NT2/D1 (cell line): ENCODE data around the gene ITPRIPL2.

Source experiments
- DNase-seq: peaks from one replicate; pipeline ENCODE4 v3.0.0-alpha.2; 2011; ENCODE audit warnings: low read depth, low spot score
- H3K27me3 ChIP-seq: 2 replicates; pipeline ENCODE4 v1.6.0; 2011; ENCODE audit warnings: mild to moderate bottlenecking; ENCODE audit not compliant: insufficient read length, insufficient read depth
- H3K36me3 ChIP-seq: 2 replicates; pipeline ENCODE4 v1.6.1; 2011; ENCODE audit warnings: mild to moderate bottlenecking, low read length, mixed read lengths; ENCODE audit not compliant: insufficient read depth, insufficient read length
- H3K4me1 ChIP-seq: 2 replicates; pipeline ENCODE4 v1.5.1; 2011; ENCODE audit not compliant: insufficient read depth, insufficient read length
- H3K4me3 ChIP-seq: 2 replicates; pipeline ENCODE4 v1.5.1; 2011; ENCODE audit warnings: low read depth; ENCODE audit not compliant: insufficient read length
- H3K9ac ChIP-seq: 2 replicates; pipeline ENCODE4 v1.6.0; 2011; ENCODE audit warnings: low read depth; ENCODE audit not compliant: insufficient read length
- H3K9me3 ChIP-seq: 2 replicates; pipeline ENCODE4 v1.5.1; 2011; ENCODE audit warnings: mild to moderate bottlenecking, low read length; ENCODE audit not compliant: insufficient read depth
- SUZ12 ChIP-seq: IDR thresholded peaks from 2 replicates; pipeline ENCODE4 v1.6.1; 2011; ENCODE audit not compliant: insufficient read length, insufficient read depth; ENCODE audit errors: extremely low read depth
- YY1 ChIP-seq: IDR thresholded peaks from 2 replicates; pipeline ENCODE4 v1.6.1; 2011; ENCODE audit not compliant: insufficient read length, insufficient read depth
- ZNF274 ChIP-seq: IDR thresholded peaks from 2 replicates; pipeline ENCODE4 v1.6.1; 2011; ENCODE audit warnings: mild to moderate bottlenecking, low read depth, low read length

ITPRIPL2 gene

GRCh38 chr16:19127674-19128131 lies 13.9 kb downstream of the ITPRIPL2 start:
- no peak overlapping the region for H3K4me3 ChIP-seq
- TF ChIP-seq YY1 (no peak), ZNF274 (no peak)
- peaks cover 14% of the 10 kb centered on the region for H3K9me3 ChIP-seq
- peaks cover 11% of the 10 kb centered on the region for H3K4me1 ChIP-seq
- no peak overlapping the region for H3K9ac ChIP-seq
- no peak for DNase-seq
- no peaks in the 10 kb centered on the region for H3K27me3 ChIP-seq
- peaks cover 3% of the 10 kb centered on the region for H3K36me3 ChIP-seq

GRCh38 chr16:19128454-19129200 lies 14.9 kb downstream of the ITPRIPL2 start:
- Histone ChIP-seq H3K4me1 (peaks cover 11% of the 10 kb centered on the region), H3K4me3 (no peak overlapping the region), H3K9me3 (peaks cover 14% of the 10 kb centered on the region), H3K9ac (no peak overlapping the region), H3K27me3 (no peaks in the 10 kb centered on the region), H3K36me3 (peaks cover 1% of the 10 kb centered on the region)
- DNase-seq: no peak
- TF ChIP-seq SUZ12 (no peak), ZNF274 (no peak), YY1 (no peak)

GRCh38 chr16:19130385-19130784 lies 16.6 kb downstream of the ITPRIPL2 start:
- Histone ChIP-seq H3K9ac (no peak overlapping the region), H3K27me3 (no peaks in the 10 kb centered on the region), H3K36me3 (no peaks in the 10 kb centered on the region), H3K9me3 (peaks cover 13% of the 10 kb centered on the region), H3K4me3 (no peak overlapping the region), H3K4me1 (peaks cover 11% of the 10 kb centered on the region)
- no peak for DNase-seq
- TF ChIP-seq SUZ12 (no peak), YY1 (no peak), ZNF274 (no peak)

- H3K4me3 ChIP-seq: no peak overlapping the region
- H3K9ac ChIP-seq: no peak overlapping the region
- TF ChIP-seq YY1 (no peak), ZNF274 (no peak), SUZ12 (no peak)
- no peaks in the 10 kb centered on the region for H3K36me3 ChIP-seq
- peaks cover 14% of the 10 kb centered on the region for H3K4me1 ChIP-seq
- no peak for DNase-seq
- H3K27me3 ChIP-seq: no peaks in the 10 kb centered on the region
- peaks cover 6% of the 10 kb centered on the region for H3K9me3 ChIP-seq
Observed at GRCh38 chr16:19130852-19131824, 17.4 kb downstream of the ITPRIPL2 start.

GRCh38 chr16:19131825-19132218 lies 18.1 kb downstream of the ITPRIPL2 start:
- no peak overlapping the region for H3K9ac ChIP-seq
- TF ChIP-seq ZNF274: no peak
- TF ChIP-seq YY1: no peak
- no peak for TF ChIP-seq SUZ12
- H3K4me1 ChIP-seq: peaks cover 15% of the 10 kb centered on the region
- H3K9me3 ChIP-seq: no peaks in the 10 kb centered on the region
- no peak for DNase-seq
- H3K36me3 ChIP-seq: no peaks in the 10 kb centered on the region
- H3K27me3 ChIP-seq: no peaks in the 10 kb centered on the region
- H3K4me3 ChIP-seq: no peak overlapping the region

GRCh38 chr16:19132255-19132654 lies 18.5 kb downstream of the ITPRIPL2 start:
- no peak overlapping the region for H3K9ac ChIP-seq
- no peak for DNase-seq
- no peaks in the 10 kb centered on the region for H3K9me3 ChIP-seq
- peaks cover 15% of the 10 kb centered on the region for H3K4me1 ChIP-seq
- H3K4me3 ChIP-seq: no peak overlapping the region
- no peak for TF ChIP-seq ZNF274
- no peak for TF ChIP-seq SUZ12
- no peak for TF ChIP-seq YY1
- H3K27me3 ChIP-seq: no peaks in the 10 kb centered on the region
- H3K36me3 ChIP-seq: no peaks in the 10 kb centered on the region

GRCh38 chr16:19132898-19133297 lies 19.1 kb downstream of the ITPRIPL2 start:
- Histone ChIP-seq H3K27me3 (no peaks in the 10 kb centered on the region), H3K9ac (no peak overlapping the region), H3K4me1 (peaks cover 12% of the 10 kb centered on the region), H3K4me3 (no peak overlapping the region), H3K9me3 (no peaks in the 10 kb centered on the region), H3K36me3 (no peaks in the 10 kb centered on the region)
- DNase-seq: no peak
- TF ChIP-seq ZNF274 (no peak), YY1 (no peak)
